ENCODE measurements around the gene MAP2K5. TPM values are rescaled to one million over a fixed set of nuclear protein-coding genes. Genes with fewer than 3 reads are reported as not detected.

The MAP2K5 gene
- total and polyA plus RNA-seq, 10 of the 15 experiments (the other 5 are each of a cell fraction or from before 2014, with no cell fraction given), result 1.3 to 19.4 (median 9.6) TPM

DNA sequence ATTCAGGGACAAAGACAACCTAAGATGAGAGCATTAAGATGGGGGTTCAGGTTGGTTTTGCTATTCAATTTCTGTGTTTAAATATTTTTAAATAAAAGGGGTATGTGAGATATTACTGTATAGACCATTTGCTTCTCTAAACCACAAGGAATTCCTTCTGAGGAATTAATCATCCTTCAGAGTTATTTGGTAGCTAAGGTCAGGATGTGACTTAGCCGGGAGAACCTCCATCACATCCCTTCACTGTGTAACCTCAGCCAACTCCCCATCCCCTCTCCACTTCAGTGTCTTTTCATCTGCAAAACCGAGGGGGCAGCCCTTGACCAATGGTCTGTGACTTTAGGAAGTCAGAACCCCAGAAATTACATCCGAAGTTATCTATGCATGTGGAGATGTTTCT is 234.1 kb downstream of the MAP2K5 start:
- FAIRE-seq, result no peak
- no peak overlapping the region for H3K4me3 ChIP-seq
- RAD21 ChIA-PET (ENCODE audit: unreplicated experiment), result no interaction called here
- no peaks in the 10 kb centered on the region for H3K4me1 ChIP-seq (ENCODE audit: control insufficient read depth, insufficient read depth, low read length)
- in situ Hi-C loops (cut with MboI) (no loop called here), intact Hi-C loops (cut with micrococcal nuclease; ENCODE audit: unreplicated experiment) (no loop called here)
- POLR2A ChIA-PET, result no interaction called here
- no peaks in the 10 kb centered on the region for H4K20me1 ChIP-seq (ENCODE audit: control insufficient read depth, insufficient read depth)
- no TSS peak for BruUV-seq (replicated peaks)
- H3K36me3 ChIP-seq (ENCODE audit: control insufficient read depth in 2 of 2, insufficient read depth in 2 of 2, low read length in 1 of 2), result no peaks in the 10 kb centered on the region
- SMC1A ChIA-PET (ENCODE audit: uncharacterized antibody, unreplicated experiment), result no interaction called here
- H3K9ac ChIP-seq (ENCODE audit: control insufficient read depth, insufficient read depth, low read length), result no peak overlapping the region
- CTCF ChIA-PET, result interaction anchor here (0.6 to 0.7 kb wide), 2 partner anchors 107 to 240 kb away, joined by 3 read pairs; no protein-coding TSS in a partner anchor
- TF ChIP-seq MYB (IDR thresholded peaks at IDR 0.05; ENCODE audit: borderline replicate concordance, low read depth, low read length), result no peak
- TF ChIP-seq STAT3 (IDR thresholded peaks at IDR 0.05; ENCODE audit: low read depth, low read length), result no peak
- TF ChIP-seq, protein P1, sequence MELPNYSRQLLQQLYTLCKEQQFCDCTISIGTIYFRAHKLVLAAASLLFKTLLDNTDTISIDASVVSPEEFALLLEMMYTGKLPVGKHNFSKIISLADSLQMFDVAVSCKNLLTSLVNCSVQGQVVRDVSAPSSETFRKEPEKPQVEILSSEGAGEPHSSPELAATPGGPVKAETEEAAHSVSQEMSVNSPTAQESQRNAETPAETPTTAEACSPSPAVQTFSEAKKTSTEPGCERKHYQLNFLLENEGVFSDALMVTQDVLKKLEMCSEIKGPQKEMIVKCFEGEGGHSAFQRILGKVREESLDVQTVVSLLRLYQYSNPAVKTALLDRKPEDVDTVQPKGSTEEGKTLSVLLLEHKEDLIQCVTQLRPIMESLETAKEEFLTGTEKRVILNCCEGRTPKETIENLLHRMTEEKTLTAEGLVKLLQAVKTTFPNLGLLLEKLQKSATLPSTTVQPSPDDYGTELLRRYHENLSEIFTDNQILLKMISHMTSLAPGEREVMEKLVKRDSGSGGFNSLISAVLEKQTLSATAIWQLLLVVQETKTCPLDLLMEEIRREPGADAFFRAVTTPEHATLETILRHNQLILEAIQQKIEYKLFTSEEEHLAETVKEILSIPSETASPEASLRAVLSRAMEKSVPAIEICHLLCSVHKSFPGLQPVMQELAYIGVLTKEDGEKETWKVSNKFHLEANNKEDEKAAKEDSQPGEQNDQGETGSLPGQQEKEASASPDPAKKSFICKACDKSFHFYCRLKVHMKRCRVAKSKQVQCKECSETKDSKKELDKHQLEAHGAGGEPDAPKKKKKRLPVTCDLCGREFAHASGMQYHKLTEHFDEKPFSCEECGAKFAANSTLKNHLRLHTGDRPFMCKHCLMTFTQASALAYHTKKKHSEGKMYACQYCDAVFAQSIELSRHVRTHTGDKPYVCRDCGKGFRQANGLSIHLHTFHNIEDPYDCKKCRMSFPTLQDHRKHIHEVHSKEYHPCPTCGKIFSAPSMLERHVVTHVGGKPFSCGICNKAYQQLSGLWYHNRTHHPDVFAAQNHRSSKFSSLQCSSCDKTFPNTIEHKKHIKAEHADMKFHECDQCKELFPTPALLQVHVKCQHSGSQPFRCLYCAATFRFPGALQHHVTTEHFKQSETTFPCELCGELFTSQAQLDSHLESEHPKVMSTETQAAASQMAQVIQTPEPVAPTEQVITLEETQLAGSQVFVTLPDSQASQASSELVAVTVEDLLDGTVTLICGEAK (IDR thresholded peaks at IDR 0.05; ENCODE audit: borderline replicate concordance), result no peak
- no peak for TF ChIP-seq SUPT20H (IDR thresholded peaks at IDR 0.05; ENCODE audit: borderline replicate concordance, control insufficient read depth, low read depth, low read length)
- TF ChIP-seq CEBPB (IDR thresholded peaks at IDR 0.05; ENCODE audit: borderline replicate concordance in 1 of 2, low read depth in 2 of 2, low read length in 2 of 2), result no peak
- TF ChIP-seq SMARCA5 (IDR thresholded peaks at IDR 0.05), result no peak
- no peak for TF ChIP-seq HSF1 (IDR thresholded peaks at IDR 0.05; ENCODE audit: low read depth, low read length)
- TF ChIP-seq IKZF1 (conservative IDR thresholded peaks at IDR 0.05), result no peak
- TF ChIP-seq FOS (IDR thresholded peaks at IDR 0.05; ENCODE audit: borderline replicate concordance, extremely low read depth, insufficient read length), result no peak
- TF ChIP-seq NBN (IDR thresholded peaks at IDR 0.05), result no peak
- TF ChIP-seq, protein P2, sequence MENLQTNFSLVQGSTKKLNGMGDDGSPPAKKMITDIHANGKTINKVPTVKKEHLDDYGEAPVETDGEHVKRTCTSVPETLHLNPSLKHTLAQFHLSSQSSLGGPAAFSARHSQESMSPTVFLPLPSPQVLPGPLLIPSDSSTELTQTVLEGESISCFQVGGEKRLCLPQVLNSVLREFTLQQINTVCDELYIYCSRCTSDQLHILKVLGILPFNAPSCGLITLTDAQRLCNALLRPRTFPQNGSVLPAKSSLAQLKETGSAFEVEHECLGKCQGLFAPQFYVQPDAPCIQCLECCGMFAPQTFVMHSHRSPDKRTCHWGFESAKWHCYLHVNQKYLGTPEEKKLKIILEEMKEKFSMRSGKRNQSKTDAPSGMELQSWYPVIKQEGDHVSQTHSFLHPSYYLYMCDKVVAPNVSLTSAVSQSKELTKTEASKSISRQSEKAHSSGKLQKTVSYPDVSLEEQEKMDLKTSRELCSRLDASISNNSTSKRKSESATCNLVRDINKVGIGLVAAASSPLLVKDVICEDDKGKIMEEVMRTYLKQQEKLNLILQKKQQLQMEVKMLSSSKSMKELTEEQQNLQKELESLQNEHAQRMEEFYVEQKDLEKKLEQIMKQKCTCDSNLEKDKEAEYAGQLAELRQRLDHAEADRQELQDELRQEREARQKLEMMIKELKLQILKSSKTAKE (IDR thresholded peaks at IDR 0.05; ENCODE audit: low read depth, poor library complexity, severe bottlenecking), result no peak
- no peak for TF ChIP-seq NR2F1 (conservative IDR thresholded peaks at IDR 0.05)
- no peak for TF ChIP-seq SMAD5 (IDR thresholded peaks at IDR 0.05; ENCODE audit: low read depth)
- TF ChIP-seq CBX5 (IDR thresholded peaks at IDR 0.05; ENCODE audit: low read depth), result no peak
- no peak for TF ChIP-seq MEF2A (IDR thresholded peaks at IDR 0.05; ENCODE audit: insufficient read depth, low read depth, low read length)
- no peak for TF ChIP-seq KDM1A (IDR thresholded peaks at IDR 0.05; ENCODE audit: borderline replicate concordance)
- TF ChIP-seq EGR1 (IDR thresholded peaks at IDR 0.05; ENCODE audit: borderline replicate concordance in 1 of 2, low read depth in 2 of 2, low read length in 2 of 2), result no peak
- no peak overlapping the region for H2AFZ ChIP-seq (ENCODE audit: control insufficient read depth, low read depth, low read length)
- H3K27me3 ChIP-seq (replicated peaks in 1 of 2; ENCODE audit: control insufficient read depth in 2 of 2, insufficient read depth in 2 of 2, low read length in 1 of 2), result no peaks in the 10 kb centered on the region
- ATAC-seq, result no peak
- H3K4me2 ChIP-seq (ENCODE audit: control insufficient read depth, insufficient read depth), result no peak overlapping the region
- H3K79me2 ChIP-seq (ENCODE audit: control insufficient read depth, insufficient read depth, low read length), result no peaks in the 10 kb centered on the region
- no peak overlapping the region for H3K27ac ChIP-seq (ENCODE audit: control insufficient read depth, insufficient read depth)
- 46% methylated on average over 3 of the region's 3 CpGs for WGBS (ENCODE audit: insufficient coverage, insufficient replicate concordance, low lambda C conversion rate, missing lambda C conversion rate)
- H3K9me3 ChIP-seq (replicated peaks; ENCODE audit: control insufficient read depth, insufficient read depth, low read length), result no peaks in the 10 kb centered on the region
- DNase-seq (ENCODE audit: low read depth, low spot score), result no peak

All from GM12878 (cell line).